Measurements from ENCODE around the gene FOXO1.

- TF ChIP-seq POLR2A (conservative IDR thresholded peaks at IDR 0.05) (no peak), NRF1 (conservative IDR thresholded peaks at IDR 0.05 in 1 of 2, IDR thresholded peaks at IDR 0.05 in 1 of 2) (no peak), L3MBTL2 (IDR thresholded peaks at IDR 0.05) (no peak), ERF (CRISPR knock-in tag; IDR thresholded peaks at IDR 0.05) (no peak), CTCF (IDR thresholded peaks at IDR 0.05 in 2 of 3, conservative IDR thresholded peaks at IDR 0.05 in 1 of 3; ENCODE audit: insufficient read depth in 2 of 3, low read depth in 1 of 3, low read length in 3 of 3) (no peak), ZNF184 (CRISPR knock-in tag; IDR thresholded peaks at IDR 0.05) (no peak), TAF1 (IDR thresholded peaks at IDR 0.05; ENCODE audit: control insufficient read depth, extremely low read depth, insufficient read depth, low read length, severe bottlenecking) (no peak), HDAC6 (IDR thresholded peaks at IDR 0.05; ENCODE audit: low read depth, low read length) (no peak), LARP7 (IDR thresholded peaks at IDR 0.05) (no peak), NBN (IDR thresholded peaks at IDR 0.05; ENCODE audit: low read depth) (no peak), CBFB (CRISPR knock-in tag; IDR thresholded peaks at IDR 0.05) (no peak), GABPB1 (CRISPR knock-in tag; IDR thresholded peaks at IDR 0.05) (no peak)
- TF ChIP-seq, protein P1, sequence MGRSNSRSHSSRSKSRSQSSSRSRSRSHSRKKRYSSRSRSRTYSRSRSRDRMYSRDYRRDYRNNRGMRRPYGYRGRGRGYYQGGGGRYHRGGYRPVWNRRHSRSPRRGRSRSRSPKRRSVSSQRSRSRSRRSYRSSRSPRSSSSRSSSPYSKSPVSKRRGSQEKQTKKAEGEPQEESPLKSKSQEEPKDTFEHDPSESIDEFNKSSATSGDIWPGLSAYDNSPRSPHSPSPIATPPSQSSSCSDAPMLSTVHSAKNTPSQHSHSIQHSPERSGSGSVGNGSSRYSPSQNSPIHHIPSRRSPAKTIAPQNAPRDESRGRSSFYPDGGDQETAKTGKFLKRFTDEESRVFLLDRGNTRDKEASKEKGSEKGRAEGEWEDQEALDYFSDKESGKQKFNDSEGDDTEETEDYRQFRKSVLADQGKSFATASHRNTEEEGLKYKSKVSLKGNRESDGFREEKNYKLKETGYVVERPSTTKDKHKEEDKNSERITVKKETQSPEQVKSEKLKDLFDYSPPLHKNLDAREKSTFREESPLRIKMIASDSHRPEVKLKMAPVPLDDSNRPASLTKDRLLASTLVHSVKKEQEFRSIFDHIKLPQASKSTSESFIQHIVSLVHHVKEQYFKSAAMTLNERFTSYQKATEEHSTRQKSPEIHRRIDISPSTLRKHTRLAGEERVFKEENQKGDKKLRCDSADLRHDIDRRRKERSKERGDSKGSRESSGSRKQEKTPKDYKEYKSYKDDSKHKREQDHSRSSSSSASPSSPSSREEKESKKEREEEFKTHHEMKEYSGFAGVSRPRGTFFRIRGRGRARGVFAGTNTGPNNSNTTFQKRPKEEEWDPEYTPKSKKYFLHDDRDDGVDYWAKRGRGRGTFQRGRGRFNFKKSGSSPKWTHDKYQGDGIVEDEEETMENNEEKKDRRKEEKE (IDR thresholded peaks at IDR 0.05; ENCODE audit: borderline replicate concordance in 1 of 2, control insufficient read depth in 1 of 2, low read depth in 2 of 2, low read length in 1 of 2): no peak
Measured at GRCh38 chr13:40613914-40614313, 52.5 kb downstream of the FOXO1 start.
